Stimulated activated naive CD4-positive, alpha-beta T cell (primary cell): ENCODE measurements around the gene INF2.
"Not testable (repeated sequence)": the region's sequence is repeated elsewhere in the genome, so short reads cannot be mapped to it uniquely, and the experiment has no call there.

ENCODE experiments used
- DNase-seq, 6 experiments: peaks; one replicate each; lab custom pipeline; 2025; lab: John Stamatoyannopoulos, UW

Gene INF2

GRCh38 chr14:104657101-104657524, 32.3 kb upstream of the INF2 start:
- DNase-seq, result peak in 1 of 6 experiments; percentile 13

- DNase-seq, result peak in 2 of 6 experiments; percentile 6 to 24
Observed at GRCh38 chr14:104657563-104658324, 31.7 kb upstream of the INF2 start.

- no peak for DNase-seq
Observed at GRCh38 chr14:104658325-104658712, 31.1 kb upstream of the INF2 start.

GRCh38 chr14:104659146-104659545, 30.3 kb upstream of the INF2 start:
- no peak for DNase-seq

- no peak for DNase-seq
Observed at GRCh38 chr14:104659764-104660523, 29.5 kb upstream of the INF2 start.

GRCh38 chr14:104660597-104660996, 28.8 kb upstream of the INF2 start:
- no peak for DNase-seq

GRCh38 chr14:104661086-104661485, 28.3 kb upstream of the INF2 start:
- no peak for DNase-seq

- not testable (repeated sequence) for DNase-seq
Observed at GRCh38 chr14:104661528-104662157, 27.8 kb upstream of the INF2 start.

GRCh38 chr14:104662472-104662871, 26.9 kb upstream of the INF2 start:
- DNase-seq, result not testable (repeated sequence)

- no peak for DNase-seq
Observed at GRCh38 chr14:104664107-104664506, 25.3 kb upstream of the INF2 start.

GRCh38 chr14:104664588-104664987, 24.8 kb upstream of the INF2 start:
- DNase-seq, result no peak

GRCh38 chr14:104665114-104665656, 24.2 kb upstream of the INF2 start:
- no peak for DNase-seq

GRCh38 chr14:104665657-104666522, 23.5 kb upstream of the INF2 start:
- peak; percentile 28 to 68 (median 40) for DNase-seq

- not testable (repeated sequence) for DNase-seq
Observed at GRCh38 chr14:104666523-104666895, 22.9 kb upstream of the INF2 start.

- no peak for DNase-seq
Observed at GRCh38 chr14:104666981-104667380, 22.4 kb upstream of the INF2 start.

GRCh38 chr14:104669697-104670096, 19.7 kb upstream of the INF2 start:
- no peak for DNase-seq

GRCh38 chr14:104671330-104671977, 18.0 kb upstream of the INF2 start:
- DNase-seq, result not testable (repeated sequence)

- DNase-seq, result not testable (repeated sequence)
Observed at GRCh38 chr14:104672119-104672518, 17.3 kb upstream of the INF2 start.

- no peak for DNase-seq
Observed at GRCh38 chr14:104673481-104673880, 15.9 kb upstream of the INF2 start.

GRCh38 chr14:104675447-104675846, 14.0 kb upstream of the INF2 start:
- no peak for DNase-seq

- DNase-seq, result no peak
Observed at GRCh38 chr14:104676130-104676693, 13.2 kb upstream of the INF2 start.
